HG03175 (cell line): ENCODE measurements around the gene TUBB4B.
A peak's percentile ranks its signal among the peaks of the same experiment; 100 is the strongest.

Source experiments
- ATAC-seq: cut with Tn5 transposase; IDR thresholded peaks from one replicate; pipeline ENCODE4 v1.9.1; 2021; ENCODE audit warnings: mild to moderate bottlenecking, moderate library complexity; ENCODE audit not compliant: unreplicated experiment

Gene TUBB4B

GRCh38 chr9:137269231-137269772 is 28.2 kb downstream of the TUBB4B start:
- no peak for ATAC-seq

GRCh38 chr9:137270929-137271695 is 30.0 kb downstream of the TUBB4B start:
- no peak for ATAC-seq

- no peak for ATAC-seq
These were observed 30.6 kb downstream of the TUBB4B start for GRCh38 chr9:137271696-137272076.

- no peak for ATAC-seq
These were observed 31.4 kb downstream of the TUBB4B start for GRCh38 chr9:137272241-137273094.

- ATAC-seq: no peak
These were observed 32.0 kb downstream of the TUBB4B start for GRCh38 chr9:137273095-137273490.

GRCh38 chr9:137273611-137274320 is 32.7 kb downstream of the TUBB4B start:
- ATAC-seq: no peak

- no peak for ATAC-seq
These were observed 34.1 kb downstream of the TUBB4B start for GRCh38 chr9:137275203-137275587.

GRCh38 chr9:137275588-137276472 is 34.7 kb downstream of the TUBB4B start:
- ATAC-seq: no peak

GRCh38 chr9:137276473-137277328 is 35.6 kb downstream of the TUBB4B start:
- no peak for ATAC-seq

- peak; percentile 81 for ATAC-seq
These were observed 36.4 kb downstream of the TUBB4B start, which contains the start of gene TOR4A for GRCh38 chr9:137277329-137278041. Gene TOR4A (plus strand): TSS chr9:137277726. CDS start chr9:137278690, 964 bp downstream.

GRCh38 chr9:137278061-137278701 is 37.1 kb downstream of the TUBB4B start:
- no peak for ATAC-seq

- ATAC-seq: no peak
These were observed 37.9 kb downstream of the TUBB4B start for GRCh38 chr9:137278721-137279711.

- no peak for ATAC-seq
These were observed 38.8 kb downstream of the TUBB4B start for GRCh38 chr9:137279741-137280473.

- ATAC-seq: no peak
These were observed 39.6 kb downstream of the TUBB4B start for GRCh38 chr9:137280474-137281344.
